HL-60 (cell line): ENCODE data around the gene RNF222.

Source experiments
- GABPA ChIP-seq: IDR thresholded peaks from 2 replicates; pipeline ENCODE4 v1.6.1; 2012; ENCODE audit warnings: low read depth
- POLR2AphosphoS5 ChIP-seq: IDR thresholded peaks from 2 replicates; pipeline ENCODE4 v1.6.1; 2012; ENCODE audit warnings: low read depth

DNA sequence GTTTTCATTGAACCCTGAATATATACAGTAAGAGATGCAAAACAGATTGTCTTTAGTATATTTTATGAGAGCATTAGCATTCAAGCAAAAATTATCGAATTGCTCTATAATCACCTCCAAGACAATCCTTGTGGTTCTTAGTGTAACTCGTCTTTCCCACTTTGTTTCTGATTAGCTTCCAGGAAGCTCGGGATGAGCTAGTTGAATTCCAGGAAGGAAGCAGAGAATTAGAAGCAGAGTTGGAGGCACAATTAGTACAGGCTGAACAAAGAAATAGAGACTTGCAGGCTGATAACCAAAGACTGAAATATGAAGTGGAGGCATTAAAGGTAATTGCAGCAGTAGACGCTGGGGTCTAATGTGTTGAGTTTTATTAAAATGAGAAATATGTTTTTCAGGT, 47.9 kb upstream of the RNF222 start:
- TF ChIP-seq POLR2AphosphoS5 (no peak), GABPA (no peak)
